Stimulated activated CD8-positive, alpha-beta memory T cell treated with anti-CD3 and anti-CD28 coated beads, Interleukin-12 subunit alpha, Interleukin-12 subunit beta, amount 100 ng/mL, for 1 hour (primary cell): ENCODE measurements around the gene MTUS2.

Experiments used
- DNase-seq: peaks from one replicate; pipeline ENCODE4 v3.0.0-alpha.2; 2020; ENCODE audit warnings: low read depth

The MTUS2 gene

GRCh38 chr13:29484796-29485195 is 664.7 kb downstream of the MTUS2 start:
- DNase-seq, result no peak

DNA sequence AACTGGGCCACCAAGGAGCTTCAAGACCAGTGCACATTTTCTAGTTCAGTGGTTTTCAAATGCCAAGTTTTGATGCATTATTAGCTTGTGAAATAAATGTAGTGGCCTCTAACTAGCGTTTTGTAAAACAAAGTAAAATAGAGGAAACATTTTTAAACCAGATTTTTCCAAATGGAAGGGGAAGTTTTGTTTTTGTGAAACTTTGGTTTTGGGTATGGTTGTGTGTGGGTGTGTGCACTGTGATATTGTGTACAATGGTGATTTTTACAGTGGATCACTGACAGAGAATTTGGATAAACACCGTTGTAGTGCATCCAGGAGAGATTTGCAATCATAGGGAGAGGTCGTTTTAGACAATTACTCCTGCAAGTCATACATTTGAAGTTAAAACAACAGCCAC is 666.4 kb downstream of the MTUS2 start:
- DNase-seq, result no peak

DNA sequence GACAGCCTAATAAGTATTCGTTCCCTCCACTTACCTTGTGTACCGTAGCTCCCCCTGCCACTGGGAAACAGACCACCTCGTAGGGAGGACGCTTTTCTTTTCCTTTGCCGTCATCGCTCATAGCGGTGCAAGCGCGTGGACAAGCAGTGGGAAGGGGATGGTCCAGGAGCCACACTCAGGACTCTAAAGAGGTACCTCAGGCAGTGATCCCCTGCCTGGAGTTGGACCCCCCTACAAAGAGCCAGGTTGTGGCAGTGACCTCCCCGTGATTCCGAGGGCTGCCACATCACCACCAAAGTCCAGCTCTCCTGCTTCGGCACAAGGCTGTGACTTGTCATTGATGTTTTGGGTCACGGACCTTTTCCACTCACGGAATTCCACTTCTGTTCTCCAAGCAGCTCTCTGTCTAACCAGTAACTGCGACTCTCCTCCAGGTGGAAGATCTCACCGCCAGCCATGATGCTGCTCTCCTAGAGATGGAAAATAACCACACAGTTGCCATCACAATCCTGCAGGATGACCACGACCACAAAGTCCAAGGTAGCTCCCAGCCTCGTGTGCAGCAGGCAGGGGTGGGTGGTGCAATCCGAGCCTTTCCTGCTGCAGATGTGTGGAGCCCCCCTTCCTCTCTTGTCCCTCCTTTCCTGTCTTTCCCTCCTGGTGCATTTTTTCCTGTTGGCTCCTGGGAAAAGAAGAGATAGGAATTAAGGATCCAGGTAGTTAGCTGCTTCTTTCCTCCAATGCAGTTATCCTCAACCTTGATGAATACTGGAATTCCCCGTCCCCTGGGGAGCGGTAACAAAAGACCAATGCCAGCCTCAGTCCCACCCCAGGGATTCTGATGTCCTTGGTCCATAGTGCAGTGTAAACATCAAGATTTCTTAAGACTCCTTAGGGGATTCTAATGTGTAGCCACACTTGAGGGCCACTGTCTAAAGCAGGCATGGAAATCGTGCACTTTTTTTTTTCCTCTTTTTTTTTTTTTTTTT is 667.6 kb downstream of the MTUS2 start:
- DNase-seq, result no peak

DNA sequence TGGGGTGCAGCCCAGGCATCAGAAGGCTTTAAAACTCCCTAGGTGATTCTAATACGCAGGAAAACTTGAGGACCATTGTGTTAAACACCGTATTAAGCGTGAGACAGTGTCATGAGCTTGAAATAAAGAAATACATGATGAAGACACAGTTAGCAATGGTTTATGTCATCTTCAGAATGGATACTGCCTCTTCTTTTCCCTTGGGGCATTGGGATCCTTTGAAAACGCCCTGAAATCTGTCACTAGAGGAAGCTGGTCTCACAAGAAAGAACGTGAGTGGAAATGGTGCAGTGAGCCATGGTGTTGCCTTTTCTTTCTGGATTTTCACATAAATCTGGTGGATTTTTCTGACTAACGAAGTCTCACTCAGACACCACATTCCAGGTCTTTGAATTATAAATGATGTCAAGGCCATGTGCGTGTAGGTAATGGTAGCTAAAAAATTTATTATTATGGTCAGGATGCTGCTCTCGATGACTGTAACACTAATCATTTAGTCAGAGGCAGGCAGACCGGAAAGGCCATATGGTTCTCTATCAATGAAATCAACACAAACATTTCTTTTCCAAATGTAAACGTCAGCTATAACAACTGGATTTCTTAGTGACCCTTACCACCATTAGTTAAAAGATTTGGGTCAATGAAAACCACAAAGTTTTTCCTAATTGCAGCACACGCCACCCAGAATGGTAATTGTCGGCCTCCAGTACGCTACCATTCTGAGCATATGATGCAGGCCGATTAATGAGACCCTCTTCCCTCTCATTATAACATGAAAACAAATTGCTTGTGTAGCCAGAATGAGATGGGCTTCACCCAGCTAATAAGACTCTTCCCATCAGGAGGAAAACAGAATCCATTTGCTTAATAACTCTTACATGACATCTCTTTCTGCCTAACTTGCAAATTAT is 669.8 kb downstream of the MTUS2 start:
- DNase-seq, result no peak

DNA sequence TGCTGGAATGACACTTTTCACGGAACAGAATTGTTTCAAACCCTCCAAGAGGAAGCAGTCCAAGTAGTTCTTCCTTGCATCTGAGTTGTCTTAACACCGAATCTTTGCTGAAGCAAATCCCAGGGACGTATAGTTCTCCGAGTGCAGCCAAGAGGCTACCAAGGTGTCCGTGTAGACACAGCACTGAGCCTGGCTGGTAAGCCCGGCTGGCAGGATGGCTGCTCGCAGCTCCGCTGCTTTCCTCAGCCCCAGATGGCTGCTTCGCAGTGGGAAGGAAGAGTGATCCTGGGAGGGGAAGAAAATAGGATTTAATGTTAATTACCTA is 670.4 kb downstream of the MTUS2 start:
- DNase-seq, result no peak

- no peak for DNase-seq
Measured at GRCh38 chr13:29491248-29491647, 671.1 kb downstream of the MTUS2 start.

DNA sequence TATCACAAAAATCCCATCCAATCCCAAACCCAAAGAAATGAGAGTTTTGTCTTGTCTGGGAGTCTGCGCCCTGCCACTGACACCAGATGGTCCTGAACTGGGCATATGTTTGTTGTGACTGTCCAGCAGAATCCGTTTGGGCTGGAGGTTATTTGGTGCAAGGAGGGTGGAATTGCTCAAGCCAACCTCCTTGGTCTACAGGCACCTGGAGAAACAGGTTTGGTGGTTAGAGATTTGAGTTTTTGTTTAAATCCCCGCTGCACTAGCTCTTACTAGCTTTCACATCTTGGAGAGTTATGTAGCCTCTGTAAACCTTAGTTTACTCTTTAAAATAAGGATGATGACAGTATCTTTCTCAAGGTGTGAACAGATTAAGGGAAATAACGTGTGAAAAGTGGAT is 673.7 kb downstream of the MTUS2 start:
- no peak for DNase-seq

DNA sequence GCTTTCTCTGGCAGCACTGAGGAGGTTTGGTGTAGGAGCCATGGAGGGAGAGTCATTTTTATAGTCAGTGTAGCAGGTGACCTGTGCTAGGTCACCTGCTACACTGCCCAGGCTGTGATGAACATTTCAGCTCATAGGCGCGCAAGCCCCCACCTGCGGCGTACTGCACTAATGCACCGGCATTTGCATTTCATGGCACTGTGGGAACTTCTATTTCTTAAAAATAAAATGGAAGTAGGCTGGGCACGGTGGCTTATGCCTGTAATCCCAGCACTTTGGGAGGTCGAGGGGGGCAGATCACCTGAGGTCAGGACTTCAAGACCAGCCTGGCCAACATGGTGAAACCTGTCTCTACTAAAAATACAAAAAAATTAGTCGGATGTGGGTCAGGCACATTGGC is 674.4 kb downstream of the MTUS2 start:
- DNase-seq, result no peak

- DNase-seq, result no peak
Measured at GRCh38 chr13:29496241-29496712, 676.1 kb downstream of the MTUS2 start.

DNA sequence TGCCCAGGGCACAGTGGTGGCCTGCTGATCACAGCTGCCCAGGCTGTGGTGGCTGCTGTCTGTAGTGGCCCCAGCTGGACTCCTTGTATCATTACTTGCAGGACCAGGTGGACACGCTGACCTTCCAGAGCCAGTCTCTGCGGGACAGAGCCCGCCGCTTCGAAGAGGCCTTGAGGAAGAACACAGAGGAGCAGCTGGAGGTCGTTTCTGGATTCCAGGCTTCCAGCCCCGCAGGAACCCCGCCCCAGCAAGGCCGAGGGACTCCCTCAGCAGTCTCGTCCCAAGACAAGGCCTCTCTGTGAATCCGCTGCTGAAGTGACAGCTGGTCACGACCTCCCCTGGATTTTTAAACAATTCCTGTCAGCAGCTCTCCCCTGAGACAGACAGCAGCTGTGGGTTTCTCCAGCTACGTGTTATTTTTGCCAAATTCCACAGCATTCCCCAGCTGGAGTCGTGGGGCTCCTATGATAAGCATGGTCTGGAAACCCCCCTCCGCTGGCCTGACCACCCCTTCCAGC is 677.1 kb downstream of the MTUS2 start:
- no peak for DNase-seq

GRCh38 chr13:29498426-29499040 is 678.4 kb downstream of the MTUS2 start:
- DNase-seq, result no peak

DNA sequence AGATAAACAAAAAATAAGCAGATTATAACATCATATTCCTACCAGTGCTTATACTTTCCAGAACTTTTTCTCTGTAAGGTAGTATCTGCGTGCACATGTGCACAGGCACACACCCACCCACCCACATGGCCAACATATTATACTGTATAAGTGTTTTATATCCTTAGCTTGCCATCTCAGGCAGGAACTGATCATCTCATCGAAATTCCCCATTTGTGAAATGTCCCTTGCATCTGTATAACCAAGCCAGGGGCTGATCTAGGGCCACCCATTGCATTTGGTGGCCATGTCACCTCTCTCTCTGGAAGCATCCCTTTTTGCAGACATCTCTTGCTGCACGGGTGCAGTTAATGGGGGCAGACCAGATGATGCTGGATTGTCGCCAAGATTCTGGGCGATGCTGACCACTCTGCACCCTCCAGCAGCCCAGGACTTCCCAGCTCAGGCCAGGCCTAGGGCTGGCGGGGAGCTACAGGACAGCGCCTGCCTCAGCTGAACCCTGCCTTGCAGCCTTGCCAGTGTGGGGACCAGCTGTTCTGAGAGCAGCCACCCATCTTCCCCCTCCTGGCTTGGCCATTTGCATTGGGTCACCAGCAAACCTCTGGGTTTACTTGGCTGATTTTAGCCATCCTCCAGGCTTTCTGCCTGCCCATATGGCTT is 679.5 kb downstream of the MTUS2 start:
- no peak for DNase-seq

- no peak for DNase-seq
Measured at GRCh38 chr13:29500386-29500785, 680.2 kb downstream of the MTUS2 start.

GRCh38 chr13:29501674-29502073 is 681.5 kb downstream of the MTUS2 start:
- no peak for DNase-seq

- no peak for DNase-seq
Measured at GRCh38 chr13:29502391-29503008, 682.4 kb downstream of the MTUS2 start.

DNA sequence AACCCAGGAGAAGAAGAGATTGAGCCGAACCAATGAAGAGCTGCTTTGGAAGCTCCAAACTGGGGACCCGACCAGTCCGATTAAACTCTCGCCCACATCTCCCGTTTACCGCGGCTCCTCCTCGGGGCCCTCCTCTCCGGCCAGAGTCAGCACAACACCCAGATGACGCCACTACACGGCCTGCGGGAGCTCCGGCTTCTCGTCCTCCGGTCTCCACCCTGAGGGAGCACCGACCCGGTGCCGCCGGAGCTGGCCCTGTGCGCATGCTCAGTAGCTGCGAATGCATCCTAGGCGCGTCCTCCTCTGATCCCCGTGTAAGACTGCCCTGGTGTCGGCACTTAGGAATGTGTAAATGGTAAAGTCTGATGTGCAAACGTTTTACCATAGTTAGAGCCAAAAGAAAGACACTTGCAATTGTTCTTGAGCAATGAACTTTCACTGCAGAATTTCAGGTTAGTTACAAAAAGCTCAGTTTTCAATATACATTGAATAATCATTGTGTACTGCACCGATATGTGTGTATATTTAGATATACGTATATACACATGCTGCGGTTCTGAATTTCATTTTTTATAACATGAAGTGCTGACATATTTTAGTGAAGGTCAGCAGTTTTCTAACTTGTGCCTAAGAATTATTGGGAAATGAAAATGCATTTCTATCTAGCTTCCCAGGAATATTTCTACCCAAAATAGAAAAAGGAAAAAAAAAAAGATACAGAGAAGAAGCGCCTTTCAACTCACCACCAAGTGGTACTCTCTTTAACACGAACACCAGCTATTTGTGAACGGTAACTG is 683.1 kb downstream of the MTUS2 start:
- no peak for DNase-seq

GRCh38 chr13:29504691-29505090 is 684.6 kb downstream of the MTUS2 start:
- DNase-seq, result no peak

DNA sequence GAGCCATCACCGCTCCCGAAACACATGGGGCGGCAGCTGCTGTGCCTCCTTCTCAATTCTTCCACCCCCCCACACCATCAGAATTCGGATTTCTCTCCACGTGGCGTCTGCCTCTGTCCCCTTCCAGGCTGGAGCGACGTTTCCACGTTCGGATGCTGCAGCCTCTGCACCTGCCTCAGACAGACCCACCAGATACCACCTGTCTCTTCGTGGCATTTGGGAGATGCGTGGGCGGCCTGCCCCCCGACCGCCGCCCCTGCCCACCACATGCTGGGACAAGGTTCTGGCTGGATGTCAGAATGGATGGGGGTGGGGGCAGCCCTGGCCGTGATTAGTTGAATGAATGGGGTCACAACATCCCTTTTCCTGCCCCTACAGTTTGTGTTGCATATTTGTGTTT is 685.4 kb downstream of the MTUS2 start:
- DNase-seq, result no peak

GRCh38 chr13:29505950-29506349 is 685.8 kb downstream of the MTUS2 start:
- no peak for DNase-seq

DNA sequence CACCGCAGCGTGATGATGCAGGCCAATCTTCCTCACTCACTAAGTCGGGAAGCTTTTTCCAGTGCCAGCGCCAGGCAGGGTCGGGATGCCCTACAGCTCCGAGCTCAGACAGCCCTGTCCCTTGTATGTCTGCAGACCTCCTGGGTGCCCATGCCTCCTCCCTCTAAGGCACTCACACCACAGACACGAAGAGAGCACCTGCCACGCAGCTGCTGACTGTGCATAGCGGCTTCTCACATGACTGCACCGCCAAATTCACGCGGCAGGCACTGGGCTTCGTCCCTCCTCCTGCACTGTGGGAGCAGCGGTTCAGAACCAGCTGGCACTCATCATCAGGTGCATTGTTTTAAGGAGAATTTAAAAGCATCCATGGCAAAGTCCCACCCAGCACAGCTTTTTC is 687.2 kb downstream of the MTUS2 start:
- no peak for DNase-seq
